Cortex of kidney (tissue), 1 donor: ENCODE measurements around the gene ZNF433.

Experiments
- DNase-seq: peaks from one replicate; lab custom pipeline; 2025; lab: John Stamatoyannopoulos, UW

The ZNF433 gene

GRCh38 chr19:11989112-11989456, 46.4 kb downstream of the ZNF433 start:
- no peak for DNase-seq

DNA sequence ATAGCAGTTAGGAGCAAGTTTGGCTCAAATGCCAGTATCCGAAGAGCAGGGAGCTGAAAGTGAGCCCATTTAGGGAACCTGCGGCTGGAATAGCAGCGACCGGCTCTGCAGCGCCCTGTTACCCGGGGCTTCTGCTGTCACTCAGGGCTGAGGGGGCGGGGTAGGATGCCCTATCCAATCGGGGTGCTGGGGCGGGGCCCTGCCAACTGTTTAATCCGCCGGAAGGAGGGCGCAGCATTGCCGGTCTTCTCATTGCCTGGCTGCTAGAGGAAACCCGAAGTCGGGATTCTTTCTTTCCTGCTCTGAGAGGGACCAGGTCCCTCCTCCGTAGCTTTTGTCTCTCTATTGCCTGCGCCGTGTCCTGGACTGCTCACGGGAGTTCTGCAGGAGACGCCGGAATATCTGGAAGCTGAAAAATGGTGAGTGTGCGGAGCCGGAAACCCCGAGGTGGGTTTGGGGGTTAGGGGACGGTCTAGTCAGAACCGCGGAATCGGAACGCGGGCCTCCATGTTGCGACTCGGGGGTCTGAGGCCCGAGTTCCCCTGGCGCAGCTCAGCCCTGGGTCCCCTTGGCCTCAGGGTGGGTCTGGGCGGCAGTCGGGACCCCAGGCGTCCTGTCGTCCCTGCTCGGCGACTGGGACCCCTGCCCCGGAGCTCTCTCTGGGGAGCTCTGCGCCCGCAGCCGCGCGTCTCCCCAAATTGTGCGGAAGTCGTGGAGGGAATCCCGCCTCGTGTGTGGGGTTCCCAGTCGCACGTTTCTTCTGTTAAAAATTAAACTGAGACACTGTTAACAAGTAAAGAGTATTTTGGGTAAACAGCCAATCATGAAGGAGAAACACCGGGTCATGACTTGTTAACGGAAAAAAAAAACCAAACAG, 47.8 kb downstream of the ZNF433 start:
- no peak for DNase-seq

- DNase-seq = no peak
Observed at GRCh38 chr19:11986754-11987153, 48.7 kb downstream of the ZNF433 start.

DNA sequence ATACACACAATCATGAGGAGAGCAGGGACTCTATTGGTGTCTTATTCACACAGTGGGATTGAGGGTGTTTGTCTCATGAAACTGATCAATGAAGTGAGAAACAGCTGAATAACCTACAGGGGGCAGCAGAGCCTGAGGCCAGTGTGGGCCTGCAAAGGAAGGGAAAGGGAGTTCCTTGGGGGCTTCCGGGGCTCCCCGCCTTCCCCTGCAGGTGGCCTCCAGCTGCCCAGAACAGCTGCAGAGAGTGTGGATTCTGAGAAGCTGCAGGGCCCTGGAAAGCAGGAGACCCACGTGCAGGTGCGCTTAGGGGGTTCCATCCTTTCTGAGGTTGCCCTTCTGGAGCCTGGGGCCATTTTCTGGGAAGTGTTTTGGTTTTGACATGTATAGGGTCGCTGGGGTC, 50.5 kb downstream of the ZNF433 start:
- no peak for DNase-seq

DNA sequence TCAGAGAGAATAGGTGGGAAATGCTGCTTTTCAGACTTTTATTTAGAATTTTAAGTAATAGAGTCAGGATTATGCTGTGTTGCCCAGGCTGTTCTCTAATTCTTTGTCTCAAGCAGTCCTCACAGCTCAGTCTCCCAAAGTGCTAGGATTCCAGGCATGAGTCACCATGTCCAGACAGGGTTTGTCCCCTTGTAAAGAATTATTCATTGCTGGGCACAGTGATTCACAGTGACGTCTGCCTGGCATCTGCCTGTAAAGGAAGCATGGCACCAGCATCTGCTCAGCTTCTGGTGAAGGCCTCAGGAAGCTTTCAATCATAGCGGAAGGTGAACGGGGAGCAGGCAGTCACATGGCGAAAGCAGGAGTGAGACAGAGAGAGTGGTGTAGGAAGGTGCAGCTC, 53.0 kb downstream of the ZNF433 start:
- no peak for DNase-seq

GRCh38 chr19:11979527-11979926, 56.0 kb downstream of the ZNF433 start:
- no peak for DNase-seq

GRCh38 chr19:11978492-11979100, 56.9 kb downstream of the ZNF433 start:
- DNase-seq = no peak

- no peak for DNase-seq
Observed at GRCh38 chr19:11973019-11973810, 62.3 kb downstream of the ZNF433 start.

DNA sequence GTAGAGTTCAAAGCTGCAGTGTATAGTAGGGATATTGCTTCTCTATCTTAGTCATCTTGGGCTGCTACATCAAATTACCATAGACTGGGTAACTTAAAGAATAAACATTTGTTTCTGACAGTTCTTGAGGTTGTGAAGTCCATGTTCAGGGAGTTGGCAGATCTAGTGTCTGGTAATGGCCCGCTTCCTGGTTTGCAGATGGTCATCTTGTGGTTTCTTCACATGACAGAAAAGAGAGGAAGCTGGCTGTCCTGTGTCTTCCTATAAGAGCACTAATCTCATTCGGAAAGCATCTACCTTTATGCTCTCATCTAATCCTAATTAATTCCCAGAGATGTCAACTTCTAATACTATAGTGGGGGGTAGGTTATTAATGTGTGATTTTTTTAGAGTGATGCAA, 64.4 kb downstream of the ZNF433 start:
- DNase-seq = no peak

GRCh38 chr19:11970174-11970573, 65.3 kb downstream of the ZNF433 start:
- DNase-seq = no peak

GRCh38 chr19:11964858-11965645, 70.4 kb downstream of the ZNF433 start, which contains the start of gene ZNF763:
TSS of gene ZNF763 (plus strand) at chr19:11965040. CDS start at chr19:11965209, 169 bp downstream.
- DNase-seq = no peak
